Colonic mucosa (tissue), 4 donors: ENCODE results near the gene TMEM174. TPM values are rescaled to one million over a fixed set of nuclear protein-coding genes. Genes with fewer than 3 reads are reported as not detected.

Experiments used
- DNase-seq: peaks from one replicate; pipeline ENCODE4 v3.0.0-alpha.2; 2020
- H3K27ac ChIP-seq: fragments of 200-600 bp; one replicate; pipeline ENCODE4 v1.8.0; 2021
- H3K27me3 ChIP-seq: fragments of 200-600 bp; one replicate; pipeline ENCODE4 v1.8.0; 2021
- H3K36me3 ChIP-seq: fragments of 200-600 bp; one replicate; pipeline ENCODE4 v1.8.0; 2021
- H3K4me1 ChIP-seq: fragments of 200-600 bp; one replicate; pipeline ENCODE4 v1.8.0; 2021; ENCODE audit warnings: mild to moderate bottlenecking
- H3K4me3 ChIP-seq: fragments of 200-600 bp; one replicate; pipeline ENCODE4 v1.8.0; 2021
- H3K9ac ChIP-seq, 2 donors: one replicate each; pipeline ENCODE4 v1.7.0; 2013; ENCODE audit warnings: control low read depth in 2 of 2, low read depth in 2 of 2, low read length in 2 of 2
- H3K9me3 ChIP-seq: fragments of 200-600 bp; one replicate; pipeline ENCODE4 v1.8.0; 2021
- intact Hi-C: fragments of 100-400 bp; cut with DNase I; formaldehyde crosslinking; loops from one replicate; pipeline ENCODE4 v1.14.1; 2022
- total RNA-seq, 2 donors: library from RNA; stranded (reverse); fragmentation: NEBNext Ultra II Directional in 1 of 2; extraction: Animal tissue kit (Norgen Biotek cat#: 25700) in 1 of 2; gene quantifications; one replicate each; pipeline ENCODE4 v1.2.1, GENCODE V29; 2021
- TF ChIP-seq, protein P1 (sequence below): fragments of 200-600 bp; IDR thresholded peaks from one replicate; pipeline ENCODE4 v1.8.0; 2022; ENCODE audit warnings: antibody characterized with exemption, mild to moderate bottlenecking
- donor health status: healthy.
- donor health status: DM: no; HTN: no; CAD: no.
- donor health status: DM: no; HTN: no; CAD: no.

Gene TMEM174
- total RNA-seq, 2 donors from 2014 or later, result not detected

GRCh38 chr5:73160239-73160671 is 12.7 kb upstream of the TMEM174 start:
- TF ChIP-seq, protein P1, sequence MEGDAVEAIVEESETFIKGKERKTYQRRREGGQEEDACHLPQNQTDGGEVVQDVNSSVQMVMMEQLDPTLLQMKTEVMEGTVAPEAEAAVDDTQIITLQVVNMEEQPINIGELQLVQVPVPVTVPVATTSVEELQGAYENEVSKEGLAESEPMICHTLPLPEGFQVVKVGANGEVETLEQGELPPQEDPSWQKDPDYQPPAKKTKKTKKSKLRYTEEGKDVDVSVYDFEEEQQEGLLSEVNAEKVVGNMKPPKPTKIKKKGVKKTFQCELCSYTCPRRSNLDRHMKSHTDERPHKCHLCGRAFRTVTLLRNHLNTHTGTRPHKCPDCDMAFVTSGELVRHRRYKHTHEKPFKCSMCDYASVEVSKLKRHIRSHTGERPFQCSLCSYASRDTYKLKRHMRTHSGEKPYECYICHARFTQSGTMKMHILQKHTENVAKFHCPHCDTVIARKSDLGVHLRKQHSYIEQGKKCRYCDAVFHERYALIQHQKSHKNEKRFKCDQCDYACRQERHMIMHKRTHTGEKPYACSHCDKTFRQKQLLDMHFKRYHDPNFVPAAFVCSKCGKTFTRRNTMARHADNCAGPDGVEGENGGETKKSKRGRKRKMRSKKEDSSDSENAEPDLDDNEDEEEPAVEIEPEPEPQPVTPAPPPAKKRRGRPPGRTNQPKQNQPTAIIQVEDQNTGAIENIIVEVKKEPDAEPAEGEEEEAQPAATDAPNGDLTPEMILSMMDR, result no peak
- Histone ChIP-seq H3K27ac (no peak overlapping the region), H3K4me1 (no peaks in the 10 kb centered on the region), H3K36me3 (no peaks in the 10 kb centered on the region), H3K27me3 (no peaks in the 10 kb centered on the region), H3K9me3 (no peaks in the 10 kb centered on the region), H3K9ac (no peak overlapping the region), H3K4me3 (no peak overlapping the region)
- intact Hi-C loops, result no loop called here
- DNase-seq, result no peak

DNA sequence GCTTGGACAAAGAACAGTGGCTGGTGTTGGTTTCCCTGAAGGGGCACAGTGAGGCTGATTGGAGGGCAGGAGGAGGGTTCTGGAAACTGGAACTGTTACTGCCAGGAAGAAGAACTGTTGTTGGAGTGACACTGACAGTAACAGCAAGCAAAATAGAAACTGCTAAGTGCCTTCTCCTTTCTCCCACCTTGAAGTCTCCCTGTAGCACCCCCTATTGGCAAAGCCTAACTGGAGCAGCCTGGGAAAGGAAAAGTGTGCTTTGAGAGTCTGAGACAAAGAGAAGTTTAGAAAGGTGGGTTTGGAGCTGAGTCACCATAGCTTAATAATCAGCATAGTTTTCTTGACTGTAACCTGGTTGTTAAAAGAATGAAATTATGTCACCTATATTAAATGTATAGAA is 2.5 kb upstream of the TMEM174 start:
- intact Hi-C loops, result no loop called here
- Histone ChIP-seq H3K9ac (no peak overlapping the region), H3K36me3 (no peaks in the 10 kb centered on the region), H3K27ac (no peak overlapping the region), H3K9me3 (no peaks in the 10 kb centered on the region), H3K4me1 (no peaks in the 10 kb centered on the region), H3K27me3 (no peaks in the 10 kb centered on the region), H3K4me3 (no peak overlapping the region)
- TF ChIP-seq, protein P1, result peak; percentile 63
- DNase-seq, result peak; percentile 62

- Histone ChIP-seq H3K36me3 (no peaks in the 10 kb centered on the region), H3K9ac (no peak overlapping the region), H3K4me3 (no peak overlapping the region), H3K9me3 (no peaks in the 10 kb centered on the region), H3K27me3 (peaks cover 3% of the 10 kb centered on the region), H3K27ac (no peak overlapping the region), H3K4me1 (no peaks in the 10 kb centered on the region)
- no peak for DNase-seq
- intact Hi-C loops, result no loop called here
- TF ChIP-seq, protein P1, result no peak
Measured at GRCh38 chr5:73171495-73171894, 1.5 kb upstream of the TMEM174 start.

- no peak for DNase-seq
Measured at GRCh38 chr5:73174100-73174815, 1.3 kb downstream of the TMEM174 start.

DNA sequence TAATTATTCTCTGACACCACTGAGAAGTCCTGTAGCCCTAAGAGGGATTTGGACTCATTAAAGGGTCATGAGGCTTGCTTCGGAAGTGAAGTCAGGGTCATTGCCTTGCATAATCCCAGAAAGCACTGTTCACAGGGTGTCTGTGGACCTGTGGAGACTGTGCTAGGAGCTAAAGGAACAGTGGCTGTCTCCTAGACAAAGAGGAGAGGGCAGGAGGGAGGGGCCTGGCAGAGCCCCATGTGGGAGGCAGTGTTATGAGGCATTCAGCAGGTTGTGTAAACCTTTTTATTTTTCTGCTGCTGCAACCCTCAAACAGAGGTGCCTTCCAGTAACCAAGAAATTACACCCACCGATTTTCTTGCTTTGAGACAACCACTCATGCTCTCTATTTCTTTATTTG is 3.3 kb downstream of the TMEM174 start:
- no peak overlapping the region for H3K4me3 ChIP-seq
- peaks cover 3% of the 10 kb centered on the region for H3K27me3 ChIP-seq
- TF ChIP-seq, protein P1, result no peak
- intact Hi-C loops, result no loop called here
- H3K4me1 ChIP-seq, result no peaks in the 10 kb centered on the region
- no peaks in the 10 kb centered on the region for H3K36me3 ChIP-seq
- no peak for DNase-seq
- no peak overlapping the region for H3K27ac ChIP-seq
- no peaks in the 10 kb centered on the region for H3K9me3 ChIP-seq
- no peak overlapping the region for H3K9ac ChIP-seq

More at GRCh38 chr5:73174100-73174815, 1.3 kb downstream of the TMEM174 start:
- H3K4me1 ChIP-seq, result no peaks in the 10 kb centered on the region
- intact Hi-C loops, result no loop called here
- no peak overlapping the region for H3K9ac ChIP-seq
- H3K9me3 ChIP-seq, result no peaks in the 10 kb centered on the region
- H3K27me3 ChIP-seq, result peaks cover 3% of the 10 kb centered on the region
- TF ChIP-seq, protein P1, result no peak
- no peaks in the 10 kb centered on the region for H3K36me3 ChIP-seq
- no peak overlapping the region for H3K27ac ChIP-seq
- H3K4me3 ChIP-seq, result no peak overlapping the region
